Nephron progenitor cell (in vitro differentiated cells): ENCODE data around the gene HEATR5B.

Source experiments
- DNase-seq: peaks from one replicate; pipeline ENCODE4 v3.0.0; 2021
- H3K27ac Mint-ChIP-seq: 2 replicates; pipeline ENCODE4 v1.8.0; 2021; ENCODE audit warnings: mild to moderate bottlenecking, moderate library complexity, mixed read lengths
- H3K27me3 Mint-ChIP-seq: 2 replicates; pipeline ENCODE4 v1.8.0; 2021; ENCODE audit warnings: mild to moderate bottlenecking, low read depth, mixed read lengths; ENCODE audit not compliant: poor library complexity
- H3K36me3 Mint-ChIP-seq: 2 replicates; pipeline ENCODE4 v1.8.0; 2021; ENCODE audit warnings: low read depth, mixed read lengths
- H3K4me1 Mint-ChIP-seq: 2 replicates; pipeline ENCODE4 v1.8.0; 2021; ENCODE audit warnings: mixed read lengths
- H3K4me3 Mint-ChIP-seq: 2 replicates; pipeline ENCODE4 v1.8.0; 2021; ENCODE audit warnings: mild to moderate bottlenecking, moderate library complexity, mixed read lengths
- H3K9me3 Mint-ChIP-seq: 2 replicates; pipeline ENCODE4 v1.8.0; 2021; ENCODE audit warnings: mild to moderate bottlenecking, moderate library complexity, mixed read lengths
- CTCF ChIP-seq: fragments of 200-600 bp; sonication (generic); IDR thresholded peaks from 2 replicates; pipeline ENCODE4 v1.5.0; 2021; ENCODE audit warnings: antibody characterized with exemption

The HEATR5B gene

GRCh38 chr2:37083873-37084794 lies at the start of gene HEATR5B, which contains the start of gene GPATCH11:
HEATR5B (minus strand) TSS chr2:37084372; CDS start chr2:37083414, 958 bp downstream.
GPATCH11 (plus strand) TSS chr2:37084518; CDS start chr2:37088382, 3,864 bp downstream.
- Mint-ChIP-seq H3K4me1 (no peaks in the 10 kb centered on the region), H3K9me3 (no peaks in the 10 kb centered on the region), H3K27ac (peak within 1 kb of the TSS; percentile 44), H3K4me3 (no peak within 1 kb of the TSS), H3K27me3 (no peaks in the 10 kb centered on the region), H3K36me3 (peaks cover 19% of the 10 kb centered on the region)
- TF ChIP-seq CTCF: no peak
- DNase-seq: peak; percentile 93

- no peaks in the 10 kb centered on the region for H3K9me3 Mint-ChIP-seq
- TF ChIP-seq CTCF: no peak
- no peaks in the 10 kb centered on the region for H3K4me1 Mint-ChIP-seq
- no peak for DNase-seq
- H3K27me3 Mint-ChIP-seq: no peaks in the 10 kb centered on the region
- H3K27ac Mint-ChIP-seq: no peak overlapping the region
- H3K36me3 Mint-ChIP-seq: peaks cover 17% of the 10 kb centered on the region
- no peak overlapping the region for H3K4me3 Mint-ChIP-seq
Observed at GRCh38 chr2:37132914-37133313, 48.7 kb upstream of the HEATR5B start.

- no peaks in the 10 kb centered on the region for H3K9me3 Mint-ChIP-seq
- no peak for DNase-seq
- H3K36me3 Mint-ChIP-seq: peaks cover 69% of the 10 kb centered on the region
- H3K27me3 Mint-ChIP-seq: peaks cover 4% of the 10 kb centered on the region
- H3K4me3 Mint-ChIP-seq: no peak overlapping the region
- no peak for TF ChIP-seq CTCF
- H3K27ac Mint-ChIP-seq: no peak overlapping the region
- H3K4me1 Mint-ChIP-seq: no peaks in the 10 kb centered on the region
Observed at GRCh38 chr2:37125416-37125815, 41.2 kb upstream of the HEATR5B start.

- no peaks in the 10 kb centered on the region for H3K9me3 Mint-ChIP-seq
- no peaks in the 10 kb centered on the region for H3K4me1 Mint-ChIP-seq
- H3K27ac Mint-ChIP-seq: no peak overlapping the region
- H3K27me3 Mint-ChIP-seq: no peaks in the 10 kb centered on the region
- TF ChIP-seq CTCF: no peak
- H3K4me3 Mint-ChIP-seq: no peak overlapping the region
- DNase-seq: no peak
- H3K36me3 Mint-ChIP-seq: peaks cover 70% of the 10 kb centered on the region
Observed at GRCh38 chr2:37119157-37119556, 35.0 kb upstream of the HEATR5B start.

GRCh38 chr2:37117566-37117965 lies 33.4 kb upstream of the HEATR5B start:
- Mint-ChIP-seq H3K36me3 (peaks cover 65% of the 10 kb centered on the region), H3K27ac (no peak overlapping the region), H3K9me3 (no peaks in the 10 kb centered on the region), H3K4me1 (no peaks in the 10 kb centered on the region), H3K27me3 (no peaks in the 10 kb centered on the region), H3K4me3 (no peak overlapping the region)
- DNase-seq: no peak
- no peak for TF ChIP-seq CTCF

GRCh38 chr2:37111958-37112357 lies 27.8 kb upstream of the HEATR5B start:
- Mint-ChIP-seq H3K27ac (no peak overlapping the region), H3K9me3 (no peaks in the 10 kb centered on the region), H3K27me3 (no peaks in the 10 kb centered on the region), H3K4me1 (no peaks in the 10 kb centered on the region), H3K36me3 (peaks cover 61% of the 10 kb centered on the region), H3K4me3 (no peak overlapping the region)
- TF ChIP-seq CTCF: no peak
- no peak for DNase-seq
